ENCODE data around the gene BPI.
"Not testable (repeated sequence)": the region's sequence is repeated elsewhere in the genome, so short reads cannot be mapped to it uniquely, and the experiment has no call there.

Gene BPI

DNA sequence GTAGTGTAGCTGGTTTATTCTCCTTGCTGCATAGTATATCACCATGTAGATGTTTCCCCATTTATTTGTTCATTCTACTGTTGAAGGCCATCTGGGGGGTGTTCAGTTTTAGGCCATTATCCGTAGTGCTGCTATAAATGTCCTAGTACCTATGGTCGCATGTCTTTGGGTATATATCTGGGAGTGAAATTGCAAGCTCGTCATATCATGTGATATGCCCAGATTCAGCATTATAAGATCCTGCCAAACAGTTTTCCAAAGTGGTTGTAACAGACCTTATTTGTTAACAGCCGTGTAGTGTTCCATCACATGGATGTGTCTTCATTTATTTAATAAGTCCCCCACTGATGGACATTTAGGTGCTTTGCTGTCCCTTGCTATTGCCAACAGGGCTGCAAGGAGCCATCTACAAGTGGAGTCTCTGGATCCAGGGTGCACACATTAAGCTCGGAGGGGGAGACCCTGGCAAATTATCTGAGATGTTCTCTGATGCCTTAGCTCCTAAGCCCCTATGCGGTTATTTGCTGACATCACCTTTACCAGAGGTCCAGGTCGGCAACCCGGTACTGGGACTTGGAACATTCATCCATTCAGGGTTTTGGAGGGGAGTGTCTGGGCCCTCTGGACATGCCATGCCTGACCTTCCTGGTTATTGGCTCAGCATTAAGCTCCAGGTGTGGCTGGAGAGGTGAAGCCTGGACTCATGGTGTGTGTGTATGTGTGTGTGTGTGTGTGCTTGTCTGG is 59.2 kb downstream of the BPI start:
- no peak for DNase-seq (ENCODE audit: low read depth)

DNA sequence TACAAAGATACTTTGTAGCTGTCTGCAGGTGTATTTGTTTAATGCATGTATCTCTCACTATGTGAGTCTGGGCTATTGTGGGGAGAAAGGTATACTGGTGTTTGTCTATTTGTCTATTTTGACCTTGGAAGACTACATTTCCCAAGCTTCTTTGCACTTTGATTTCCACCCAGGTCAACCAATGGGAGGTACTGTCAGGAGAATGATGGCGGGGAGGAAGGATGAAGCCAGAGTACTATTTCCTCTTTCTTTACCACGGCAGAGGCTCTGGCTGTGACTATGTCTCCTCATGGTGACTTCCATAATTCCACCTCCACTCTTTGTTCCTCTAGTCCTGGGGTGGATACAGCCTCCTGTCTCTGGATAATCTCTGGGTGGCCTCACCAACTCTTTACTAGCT is 65.4 kb downstream of the BPI start:
- no peak for DNase-seq (ENCODE audit: low read depth)

DNA sequence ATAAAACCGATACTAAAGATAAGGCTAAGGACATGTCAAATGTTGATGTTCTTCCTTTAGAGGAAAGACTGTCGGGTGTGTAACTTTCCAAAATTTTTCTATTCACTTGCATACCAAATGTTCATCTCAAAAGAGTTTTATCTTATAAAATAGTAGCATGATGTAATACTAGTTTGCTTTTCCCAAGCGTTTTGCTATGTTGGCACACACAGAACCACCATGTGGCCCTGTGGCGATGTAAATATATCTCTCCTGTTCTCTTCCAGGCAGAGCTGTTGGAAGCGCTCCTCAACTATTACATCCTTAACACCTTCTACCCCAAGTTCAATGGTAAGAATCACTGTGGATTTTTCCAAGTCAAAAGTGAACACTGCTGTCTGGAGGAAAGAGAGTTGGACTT is 68.8 kb downstream of the BPI start:
- no peak for DNase-seq (ENCODE audit: low read depth)

DNA sequence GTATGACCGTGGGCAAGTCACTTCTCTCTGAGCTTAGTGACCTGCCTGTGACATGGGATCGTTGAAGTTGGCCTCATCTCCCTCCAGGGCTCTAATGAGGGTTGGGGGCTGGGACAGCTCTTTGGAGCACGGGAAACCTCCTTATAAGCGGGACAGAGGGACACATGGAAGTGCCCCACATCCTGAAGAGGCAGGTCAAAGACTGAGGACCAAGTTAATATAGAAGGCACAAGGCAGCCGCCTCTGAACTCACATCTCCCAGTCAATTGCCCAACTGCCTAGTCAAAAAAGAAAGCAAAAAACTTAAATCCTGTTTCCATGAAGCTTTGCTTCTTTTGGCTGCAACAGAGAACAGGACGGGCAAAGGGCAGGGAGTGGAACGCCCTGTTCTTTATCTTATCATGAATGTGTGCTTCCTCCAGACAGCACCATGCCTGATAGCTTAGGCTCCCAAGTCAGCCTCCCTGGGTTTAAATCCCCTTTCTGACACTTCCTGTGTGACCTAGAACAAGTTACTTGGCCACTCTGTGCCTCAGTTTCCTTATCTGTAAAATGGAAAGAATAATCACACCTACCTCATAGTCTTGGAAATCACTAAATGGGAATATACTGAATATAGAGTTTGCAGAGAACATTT is 69.4 kb downstream of the BPI start:
- peak; percentile 37 for DNase-seq (ENCODE audit: low read depth)

DNA sequence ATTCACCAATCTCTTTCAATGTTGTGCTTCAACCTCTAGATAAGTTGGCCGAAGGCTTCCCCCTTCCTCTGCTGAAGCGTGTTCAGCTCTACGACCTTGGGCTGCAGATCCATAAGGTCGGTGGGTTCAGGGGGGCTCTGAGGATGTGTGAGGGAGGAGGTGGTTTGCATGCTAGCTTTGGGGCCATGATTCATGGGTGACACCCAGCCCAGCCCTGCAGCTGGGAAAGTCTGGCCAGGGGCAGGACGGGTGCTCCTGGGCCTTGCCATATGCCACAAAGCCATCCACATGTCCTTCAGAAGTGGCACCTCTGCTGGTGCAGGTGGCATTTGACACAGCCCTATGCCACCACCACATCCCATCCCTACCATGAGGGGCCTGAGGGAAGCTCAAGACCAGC is 69.9 kb downstream of the BPI start:
- no peak for DNase-seq (ENCODE audit: low read depth)

DNA sequence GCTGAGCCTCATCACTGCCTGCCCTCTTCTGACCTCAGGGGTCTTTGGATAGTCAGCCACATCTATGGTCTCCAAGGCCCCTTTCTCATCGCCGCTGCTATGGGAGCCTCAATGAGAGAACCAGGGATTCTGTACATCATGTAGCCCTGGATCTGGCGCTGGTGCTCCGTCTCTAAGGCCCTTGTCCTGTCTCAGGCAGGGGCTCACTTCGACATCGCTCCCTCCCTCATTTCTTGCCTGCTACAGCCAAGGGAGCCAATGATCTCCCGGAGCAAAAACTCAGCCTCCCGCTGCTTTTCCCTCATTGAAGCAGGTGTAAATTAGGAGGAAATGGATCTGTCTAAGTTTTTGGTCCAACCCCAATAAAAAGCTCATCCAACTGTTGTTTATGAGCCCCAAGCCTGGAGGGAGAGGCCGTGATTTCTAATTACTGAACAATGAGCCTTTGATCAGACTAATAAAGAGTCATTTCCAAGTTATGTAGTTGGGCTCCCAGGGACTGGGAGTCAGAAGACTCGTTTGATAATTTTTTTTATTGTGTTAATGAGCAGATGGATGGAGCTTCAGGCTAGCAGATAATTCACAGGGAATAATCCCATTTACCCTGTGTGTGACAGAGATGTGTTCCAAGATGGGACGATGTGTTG is 73.2 kb downstream of the BPI start:
- DNase-seq (ENCODE audit: low read depth): no peak

DNA sequence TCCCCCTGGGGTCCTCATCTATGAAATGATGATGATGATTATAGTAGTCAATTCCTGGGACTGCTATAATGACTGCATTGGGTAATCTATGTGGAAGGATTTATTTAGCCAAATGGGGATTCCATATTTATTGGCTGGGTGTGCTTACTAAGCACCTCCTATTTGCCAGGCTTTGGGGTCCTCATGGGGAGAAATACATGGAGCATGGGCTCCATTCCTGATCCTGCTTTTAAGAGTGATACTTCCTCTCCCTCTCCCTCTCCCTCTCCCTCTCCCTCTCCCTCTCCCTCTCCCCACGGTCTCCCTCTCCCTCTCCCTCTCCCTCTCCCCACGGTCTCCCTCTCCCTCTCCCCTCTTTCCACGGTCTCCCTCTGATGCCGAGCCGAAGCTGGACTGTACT is 73.9 kb downstream of the BPI start:
- not testable (repeated sequence) for DNase-seq (ENCODE audit: low read depth)

DNA sequence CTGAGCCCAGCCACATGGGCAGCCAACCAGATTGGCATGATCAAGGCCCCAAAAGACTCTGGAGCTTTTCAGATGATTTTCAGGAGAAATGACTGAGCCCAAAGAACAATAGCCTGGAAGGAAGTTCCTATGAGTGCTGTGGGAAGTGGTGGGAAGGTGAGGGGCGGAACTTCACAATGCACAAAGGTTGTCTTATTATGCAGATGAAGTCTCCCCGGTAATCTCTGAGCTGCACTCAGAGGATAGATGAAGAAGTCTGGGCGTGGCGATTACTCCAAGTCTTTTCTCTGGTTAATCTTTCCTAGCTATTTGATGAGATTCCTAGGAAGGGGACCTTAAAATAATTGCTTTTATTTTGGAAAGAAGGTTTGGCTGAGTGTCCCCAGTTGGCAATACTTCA is 79.2 kb downstream of the BPI start:
- no peak for DNase-seq (ENCODE audit: low read depth)

DNA sequence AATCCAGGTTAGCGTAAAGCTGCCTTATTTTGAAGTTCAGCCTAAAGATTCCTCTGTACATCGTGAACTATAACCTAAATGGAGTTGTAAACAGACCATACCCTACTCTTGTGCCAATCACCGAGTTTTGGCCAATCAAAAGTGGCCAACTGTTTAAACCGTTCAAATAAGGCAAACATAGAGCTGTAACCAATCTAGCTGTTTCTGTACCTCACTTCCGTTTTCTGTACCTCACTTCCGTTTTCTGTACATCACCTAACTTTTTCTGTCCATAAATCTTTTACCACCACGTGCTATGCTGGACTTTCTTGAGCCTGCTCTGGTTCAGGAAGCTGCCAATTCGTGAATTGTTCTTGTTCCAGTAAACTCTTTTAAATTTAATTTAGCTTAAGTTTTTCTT is 82.0 kb downstream of the BPI start:
- no peak for DNase-seq (ENCODE audit: low read depth)

DNA sequence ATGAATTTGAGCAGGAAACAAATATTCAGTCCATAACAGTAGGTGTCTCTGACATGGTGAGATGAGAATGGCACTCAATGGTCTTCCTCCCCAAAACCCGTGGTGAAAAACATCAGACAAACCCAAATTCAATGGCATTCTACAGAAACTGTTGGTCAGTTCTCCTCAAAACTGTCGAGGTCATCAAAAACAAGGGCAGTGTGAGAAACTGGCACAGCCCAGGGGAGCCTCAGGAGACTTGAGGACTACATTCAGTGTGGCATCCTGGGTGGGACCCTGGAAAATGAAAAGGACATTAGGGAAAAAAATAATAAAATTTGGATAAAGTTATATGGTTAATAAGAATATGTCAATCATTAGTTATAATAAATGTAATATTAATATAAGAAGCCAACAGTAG is 82.9 kb downstream of the BPI start:
- no peak for DNase-seq (ENCODE audit: low read depth)

All from CMK (cell line).